Measurements from ENCODE around the gene PPFIBP2.

The PPFIBP2 gene

GRCh38 chr11:7571640-7572000 is 57.8 kb downstream of the PPFIBP2 start:
- ATAC-seq (replicated peaks; ENCODE audit: extremely low read depth, poor library complexity, severe bottlenecking) (no peak), DNase-seq (ENCODE audit: low spot score in 2 of 2) (no peak)
- Mint-ChIP-seq H3K9me3 (no peaks in the 10 kb centered on the region), H3K27ac (ENCODE audit: low read depth) (no peak overlapping the region), H3K36me3 (ENCODE audit: insufficient read depth) (no peaks in the 10 kb centered on the region), H3K4me1 (peaks cover 12% of the 10 kb centered on the region), H3K4me3 (no peak overlapping the region), H3K27me3 (peaks cover 22% of the 10 kb centered on the region)

- peaks cover 27% of the 10 kb centered on the region for H3K27me3 Mint-ChIP-seq
- H3K27ac Mint-ChIP-seq (ENCODE audit: low read depth): no peak overlapping the region
- DNase-seq (ENCODE audit: low spot score in 2 of 2) (no peak), ATAC-seq (replicated peaks; ENCODE audit: extremely low read depth, poor library complexity, severe bottlenecking) (no peak)
- peaks cover under 1% of the 10 kb centered on the region for H3K36me3 Mint-ChIP-seq (ENCODE audit: insufficient read depth)
- H3K4me3 Mint-ChIP-seq: no peak overlapping the region
- peaks cover 18% of the 10 kb centered on the region for H3K4me1 Mint-ChIP-seq
- no peaks in the 10 kb centered on the region for H3K9me3 Mint-ChIP-seq
These were observed 58.4 kb downstream of the PPFIBP2 start for GRCh38 chr11:7572001-7572712.

GRCh38 chr11:7573193-7573557 is 59.4 kb downstream of the PPFIBP2 start:
- Mint-ChIP-seq H3K9me3 (no peaks in the 10 kb centered on the region), H3K4me1 (peaks cover 28% of the 10 kb centered on the region), H3K27ac (ENCODE audit: low read depth) (no peak overlapping the region), H3K27me3 (peaks cover 37% of the 10 kb centered on the region), H3K4me3 (no peak overlapping the region), H3K36me3 (ENCODE audit: insufficient read depth) (peaks cover 2% of the 10 kb centered on the region)
- DNase-seq (ENCODE audit: low spot score in 2 of 2) (no peak), ATAC-seq (replicated peaks; ENCODE audit: extremely low read depth, poor library complexity, severe bottlenecking) (no peak)

GRCh38 chr11:7573558-7574296 is 59.9 kb downstream of the PPFIBP2 start:
- Mint-ChIP-seq H3K4me3 (no peak overlapping the region), H3K27me3 (peaks cover 42% of the 10 kb centered on the region), H3K27ac (ENCODE audit: low read depth) (no peak overlapping the region), H3K9me3 (no peaks in the 10 kb centered on the region), H3K36me3 (ENCODE audit: insufficient read depth) (peaks cover 2% of the 10 kb centered on the region), H3K4me1 (peaks cover 31% of the 10 kb centered on the region)
- ATAC-seq (replicated peaks; ENCODE audit: extremely low read depth, poor library complexity, severe bottlenecking) (no peak), DNase-seq (ENCODE audit: low spot score in 2 of 2) (no peak)

GRCh38 chr11:7574491-7575130 is 60.8 kb downstream of the PPFIBP2 start:
- no peak overlapping the region for H3K4me3 Mint-ChIP-seq
- ATAC-seq (replicated peaks; ENCODE audit: extremely low read depth, poor library complexity, severe bottlenecking) (no peak), DNase-seq (ENCODE audit: low spot score in 2 of 2) (no peak)
- H3K27ac Mint-ChIP-seq (ENCODE audit: low read depth): no peak overlapping the region
- H3K9me3 Mint-ChIP-seq: no peaks in the 10 kb centered on the region
- peaks cover 2% of the 10 kb centered on the region for H3K36me3 Mint-ChIP-seq (ENCODE audit: insufficient read depth)
- H3K4me1 Mint-ChIP-seq: peaks cover 31% of the 10 kb centered on the region
- H3K27me3 Mint-ChIP-seq: peaks cover 42% of the 10 kb centered on the region

- DNase-seq (ENCODE audit: low spot score in 2 of 2) (no peak), ATAC-seq (replicated peaks; ENCODE audit: extremely low read depth, poor library complexity, severe bottlenecking) (no peak)
- Mint-ChIP-seq H3K4me3 (no peak overlapping the region), H3K27me3 (peaks cover 42% of the 10 kb centered on the region), H3K9me3 (no peaks in the 10 kb centered on the region), H3K4me1 (peaks cover 31% of the 10 kb centered on the region), H3K27ac (ENCODE audit: low read depth) (peak overlapping the region; percentile 35), H3K36me3 (ENCODE audit: insufficient read depth) (peaks cover 2% of the 10 kb centered on the region)
These were observed 62.3 kb downstream of the PPFIBP2 start for GRCh38 chr11:7575841-7576725.

- ATAC-seq (replicated peaks; ENCODE audit: extremely low read depth, poor library complexity, severe bottlenecking): no peak
- DNase-seq (ENCODE audit: low spot score in 2 of 2): no peak
- Mint-ChIP-seq H3K4me3 (no peak overlapping the region), H3K27ac (ENCODE audit: low read depth) (peak overlapping the region; percentile 35), H3K27me3 (peaks cover 42% of the 10 kb centered on the region), H3K36me3 (ENCODE audit: insufficient read depth) (peaks cover 2% of the 10 kb centered on the region), H3K9me3 (no peaks in the 10 kb centered on the region), H3K4me1 (peaks cover 27% of the 10 kb centered on the region)
These were observed 63.0 kb downstream of the PPFIBP2 start for GRCh38 chr11:7576726-7577290.

GRCh38 chr11:7577291-7578190 is 63.7 kb downstream of the PPFIBP2 start:
- no peak overlapping the region for H3K27ac Mint-ChIP-seq (ENCODE audit: low read depth)
- H3K9me3 Mint-ChIP-seq: no peaks in the 10 kb centered on the region
- peaks cover 27% of the 10 kb centered on the region for H3K4me1 Mint-ChIP-seq
- H3K27me3 Mint-ChIP-seq: peaks cover 42% of the 10 kb centered on the region
- DNase-seq (ENCODE audit: low spot score in 2 of 2) (no peak), ATAC-seq (replicated peaks; ENCODE audit: extremely low read depth, poor library complexity, severe bottlenecking) (no peak)
- H3K36me3 Mint-ChIP-seq (ENCODE audit: insufficient read depth): peaks cover 2% of the 10 kb centered on the region
- H3K4me3 Mint-ChIP-seq: peak overlapping the region; percentile 7

GRCh38 chr11:7578276-7578955 is 64.6 kb downstream of the PPFIBP2 start:
- Mint-ChIP-seq H3K4me3 (no peak overlapping the region), H3K27me3 (peaks cover 42% of the 10 kb centered on the region), H3K27ac (ENCODE audit: low read depth) (no peak overlapping the region), H3K4me1 (peaks cover 27% of the 10 kb centered on the region), H3K36me3 (ENCODE audit: insufficient read depth) (peaks cover 2% of the 10 kb centered on the region), H3K9me3 (no peaks in the 10 kb centered on the region)
- DNase-seq (ENCODE audit: low spot score in 2 of 2): no peak
- no peak for ATAC-seq (replicated peaks; ENCODE audit: extremely low read depth, poor library complexity, severe bottlenecking)

- H3K9me3 Mint-ChIP-seq: no peaks in the 10 kb centered on the region
- DNase-seq (ENCODE audit: low spot score in 2 of 2): no peak
- no peak overlapping the region for H3K27ac Mint-ChIP-seq (ENCODE audit: low read depth)
- no peak overlapping the region for H3K4me3 Mint-ChIP-seq
- peaks cover 2% of the 10 kb centered on the region for H3K36me3 Mint-ChIP-seq (ENCODE audit: insufficient read depth)
- peaks cover 27% of the 10 kb centered on the region for H3K4me1 Mint-ChIP-seq
- H3K27me3 Mint-ChIP-seq: peaks cover 42% of the 10 kb centered on the region
- no peak for ATAC-seq (replicated peaks; ENCODE audit: extremely low read depth, poor library complexity, severe bottlenecking)
These were observed 65.6 kb downstream of the PPFIBP2 start for GRCh38 chr11:7579361-7579791.

- DNase-seq (ENCODE audit: low spot score in 2 of 2) (no peak), ATAC-seq (replicated peaks; ENCODE audit: extremely low read depth, poor library complexity, severe bottlenecking) (no peak)
- H3K4me3 Mint-ChIP-seq: no peak overlapping the region
- H3K9me3 Mint-ChIP-seq: no peaks in the 10 kb centered on the region
- peaks cover 2% of the 10 kb centered on the region for H3K36me3 Mint-ChIP-seq (ENCODE audit: insufficient read depth)
- H3K4me1 Mint-ChIP-seq: peaks cover 24% of the 10 kb centered on the region
- no peak overlapping the region for H3K27ac Mint-ChIP-seq (ENCODE audit: low read depth)
- H3K27me3 Mint-ChIP-seq: peaks cover 32% of the 10 kb centered on the region
These were observed 67.3 kb downstream of the PPFIBP2 start for GRCh38 chr11:7581021-7581590.
